Testis (tissue), 3 donors: ENCODE measurements around the gene SAMM50. TPM values are rescaled to one million over a fixed set of nuclear protein-coding genes. Genes with fewer than 3 reads are reported as not detected.

ENCODE experiments used
- DNase-seq: peaks from one replicate; pipeline ENCODE4 v3.0.0-alpha.2; 2019
- H3K27ac ChIP-seq, 2 donors: fragments of 200-600 bp; sonication (generic); one replicate each; pipeline ENCODE4 v1.5.1; 2019
- H3K27me3 ChIP-seq: fragments of 200-600 bp; sonication (generic); one replicate; pipeline ENCODE4 v1.5.1; 2019
- H3K36me3 ChIP-seq: fragments of 200-600 bp; sonication (generic); one replicate; pipeline ENCODE4 v1.5.1; 2017; ENCODE audit warnings: low read depth; ENCODE audit errors: missing control alignments
- H3K4me1 ChIP-seq: fragments of 200-600 bp; sonication (generic); one replicate; pipeline ENCODE4 v1.5.1; 2019
- H3K4me3 ChIP-seq, 2 donors: fragments of 200-600 bp; sonication (generic); one replicate each; pipeline ENCODE4 v1.5.1; 2017 to 2019
- H3K9me3 ChIP-seq: fragments of 200-600 bp; sonication (generic); one replicate; pipeline ENCODE4 v1.5.1; 2017
- POLR2A ChIP-seq: fragments of 450-650 bp; IDR thresholded peaks from one replicate; pipeline ENCODE4 v1.6.1; 2017; ENCODE audit warnings: antibody characterized with exemption, mild to moderate bottlenecking, moderate library complexity
- WGBS, 2 donors: methylation state at CpG; one replicate each; pipeline ENCODE4 v1.1.5; 2018; 5-methylcytosine and 5-hydroxymethylcytosine counted together
- intact Hi-C: fragments of 100-400 bp; cut with DNase I; formaldehyde crosslinking; loops from one replicate; pipeline ENCODE4 v1.15.1; 2023; ENCODE audit warnings: low total_unique reads
- polyA plus RNA-seq: library from polyadenylated mRNA; stranded (reverse); fragments of 350-450 nt; fragmentation: Illumina TruSeq; extraction: RNeasy Lipid Tissue Mini Kit (QIAGEN cat#74804); gene quantifications from one replicate; pipeline ENCODE4 v1.2.3, GENCODE V29; 2014; ENCODE audit warnings: low read depth, low replicate concordance; ENCODE audit not compliant: insufficient read depth
- total RNA-seq, 2 donors: library from RNA; depleted of rRNA; stranded (reverse); fragments of >200 nt; gene quantifications; one replicate each; pipeline ENCODE4 v1.2.3, GENCODE V29; 2016
- TF ChIP-seq, protein P1 (sequence below), 3 experiments: fragments of 450-650 bp in 2 of 3; fragments of 200-600 bp in 1 of 3; sonication (generic) in 1 of 3; IDR thresholded peaks; one replicate each; pipeline ENCODE4 v1.5.1; 2016 to 2019; ENCODE audit warnings: antibody characterized with exemption in 3 of 3, mild to moderate bottlenecking in 2 of 3, moderate library complexity in 1 of 3

SAMM50 gene
- total and polyA plus RNA-seq, 3 donors from 2014 or later = 41.5 to 71.1 (median 50.3) TPM

DNA sequence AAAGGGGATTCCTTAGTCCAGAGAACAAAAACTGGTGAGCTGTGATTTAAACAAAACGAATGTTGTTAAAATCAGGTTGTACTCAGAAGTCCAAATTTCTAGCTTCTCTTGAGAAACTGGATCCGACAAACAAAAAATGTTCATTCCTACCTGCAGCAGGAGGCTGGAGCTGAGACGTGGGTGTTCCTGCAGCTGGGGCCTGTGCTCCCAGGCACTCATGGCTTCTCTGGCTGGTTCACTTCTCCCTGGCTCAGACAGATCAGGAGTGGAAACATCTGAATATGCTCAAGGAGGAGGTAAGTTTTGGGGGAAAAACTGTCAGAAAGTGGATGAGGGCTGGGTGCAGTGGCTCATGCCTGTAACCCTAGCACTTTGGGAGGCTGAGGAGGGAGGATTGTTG lies 44.1 kb downstream of the SAMM50 start:
- no peaks in the 10 kb centered on the region for H3K36me3 ChIP-seq
- no peak overlapping the region for H3K27ac ChIP-seq
- intact Hi-C loops = loop anchor here (5.0 kb wide), 1 partner anchor 83 kb away; no protein-coding TSS in a partner anchor
- no peak for DNase-seq
- H3K4me1 ChIP-seq = peaks cover 28% of the 10 kb centered on the region
- 85 to 91% methylated on average over 3 of the region's 3 CpGs for WGBS, 2 donors
- H3K4me3 ChIP-seq = no peak overlapping the region
- no peaks in the 10 kb centered on the region for H3K27me3 ChIP-seq
- TF ChIP-seq POLR2A = no peak
- TF ChIP-seq, protein P1, sequence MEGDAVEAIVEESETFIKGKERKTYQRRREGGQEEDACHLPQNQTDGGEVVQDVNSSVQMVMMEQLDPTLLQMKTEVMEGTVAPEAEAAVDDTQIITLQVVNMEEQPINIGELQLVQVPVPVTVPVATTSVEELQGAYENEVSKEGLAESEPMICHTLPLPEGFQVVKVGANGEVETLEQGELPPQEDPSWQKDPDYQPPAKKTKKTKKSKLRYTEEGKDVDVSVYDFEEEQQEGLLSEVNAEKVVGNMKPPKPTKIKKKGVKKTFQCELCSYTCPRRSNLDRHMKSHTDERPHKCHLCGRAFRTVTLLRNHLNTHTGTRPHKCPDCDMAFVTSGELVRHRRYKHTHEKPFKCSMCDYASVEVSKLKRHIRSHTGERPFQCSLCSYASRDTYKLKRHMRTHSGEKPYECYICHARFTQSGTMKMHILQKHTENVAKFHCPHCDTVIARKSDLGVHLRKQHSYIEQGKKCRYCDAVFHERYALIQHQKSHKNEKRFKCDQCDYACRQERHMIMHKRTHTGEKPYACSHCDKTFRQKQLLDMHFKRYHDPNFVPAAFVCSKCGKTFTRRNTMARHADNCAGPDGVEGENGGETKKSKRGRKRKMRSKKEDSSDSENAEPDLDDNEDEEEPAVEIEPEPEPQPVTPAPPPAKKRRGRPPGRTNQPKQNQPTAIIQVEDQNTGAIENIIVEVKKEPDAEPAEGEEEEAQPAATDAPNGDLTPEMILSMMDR (IDR thresholded peaks at IDR 0.05) = no peak
- H3K9me3 ChIP-seq = no peaks in the 10 kb centered on the region

DNA sequence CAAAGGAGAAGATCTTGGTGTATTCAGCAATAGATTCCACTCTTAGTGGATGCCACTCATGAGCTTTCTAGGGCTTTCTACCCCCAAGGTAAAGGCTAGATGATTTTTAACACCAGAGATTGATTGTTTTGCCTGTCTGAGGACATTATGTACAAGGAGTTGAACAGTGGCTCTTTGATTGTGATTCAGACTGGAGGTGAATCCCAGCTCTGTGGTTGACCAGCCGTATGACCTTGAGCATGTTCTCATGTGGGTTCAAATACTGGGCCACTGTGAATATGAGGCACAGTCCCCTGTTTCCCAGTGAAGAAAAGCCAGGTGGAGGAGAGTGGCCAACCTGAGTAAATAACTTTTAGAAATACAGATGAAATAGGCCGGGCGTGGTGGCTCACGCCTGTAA lies 44.9 kb downstream of the SAMM50 start:
- H3K27ac ChIP-seq = peak overlapping the region in 1 of 2 donors; percentile 36
- H3K4me1 ChIP-seq = peaks cover 30% of the 10 kb centered on the region
- WGBS, 2 donors = 91% methylated on average over 4 of the region's 4 CpGs
- peak; percentile 32 for DNase-seq
- no peaks in the 10 kb centered on the region for H3K36me3 ChIP-seq
- H3K27me3 ChIP-seq = no peaks in the 10 kb centered on the region
- intact Hi-C loops = no loop called here
- TF ChIP-seq, protein P1 (IDR thresholded peaks at IDR 0.05) = no peak
- TF ChIP-seq POLR2A = no peak
- H3K9me3 ChIP-seq = no peaks in the 10 kb centered on the region
- H3K4me3 ChIP-seq = no peak overlapping the region

DNA sequence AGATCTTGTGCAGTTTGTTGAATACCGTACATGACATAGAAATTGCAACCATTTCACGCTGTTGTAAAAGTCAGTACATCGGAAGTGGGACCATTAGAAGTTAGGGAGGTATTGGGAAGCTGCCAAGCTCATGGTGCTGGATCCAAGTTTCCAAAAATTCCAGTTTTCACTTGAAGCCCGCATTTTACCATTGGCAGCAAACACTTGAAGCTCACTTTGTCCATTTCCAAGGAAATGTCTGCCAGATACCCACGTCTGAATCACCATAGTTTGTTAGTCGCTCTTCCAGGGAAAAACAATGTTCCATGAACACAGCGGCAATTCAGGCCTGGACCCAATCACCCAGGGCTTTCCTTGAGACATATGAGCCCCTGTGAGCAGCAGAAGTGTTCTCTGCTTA lies 46.3 kb downstream of the SAMM50 start:
- Histone ChIP-seq H3K9me3 (no peaks in the 10 kb centered on the region), H3K27me3 (no peaks in the 10 kb centered on the region), H3K36me3 (no peaks in the 10 kb centered on the region), H3K4me3 (no peak overlapping the region), H3K4me1 (peaks cover 34% of the 10 kb centered on the region), H3K27ac (no peak overlapping the region)
- no peak for DNase-seq
- no peak for TF ChIP-seq POLR2A
- TF ChIP-seq, protein P1 (IDR thresholded peaks at IDR 0.05) = no peak
- WGBS, 2 donors = 76 to 83% methylated on average over 7 of the region's 7 CpGs
- intact Hi-C loops = no loop called here

DNA sequence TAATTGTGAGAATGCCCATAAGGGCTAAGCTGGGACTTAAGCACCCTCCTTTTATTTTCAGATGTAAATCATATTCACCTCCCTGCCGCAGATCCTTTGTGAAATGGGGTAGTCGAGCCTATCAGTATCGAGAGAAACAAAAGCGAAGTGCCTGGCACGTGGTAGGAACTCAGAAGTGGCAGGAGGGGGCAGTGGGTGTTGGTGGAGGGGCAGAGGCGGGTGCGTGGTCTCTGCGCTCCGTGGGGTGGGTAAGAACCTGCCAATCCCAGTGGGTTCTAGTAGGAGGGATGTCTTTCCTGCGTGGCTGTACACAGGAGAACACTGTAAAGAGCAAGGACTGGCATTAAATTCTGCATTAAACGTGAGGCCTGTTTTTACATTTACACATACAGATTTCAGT lies 47.1 kb downstream of the SAMM50 start:
- WGBS, 2 donors = 74 to 82% methylated on average over 11 of the region's 11 CpGs
- no peak for DNase-seq
- Histone ChIP-seq H3K4me1 (peaks cover 34% of the 10 kb centered on the region), H3K4me3 (no peak overlapping the region), H3K27me3 (no peaks in the 10 kb centered on the region), H3K9me3 (no peaks in the 10 kb centered on the region), H3K36me3 (no peaks in the 10 kb centered on the region), H3K27ac (no peak overlapping the region)
- intact Hi-C loops = no loop called here
- no peak for TF ChIP-seq POLR2A
- TF ChIP-seq, protein P1 (IDR thresholded peaks at IDR 0.05) = no peak

DNA sequence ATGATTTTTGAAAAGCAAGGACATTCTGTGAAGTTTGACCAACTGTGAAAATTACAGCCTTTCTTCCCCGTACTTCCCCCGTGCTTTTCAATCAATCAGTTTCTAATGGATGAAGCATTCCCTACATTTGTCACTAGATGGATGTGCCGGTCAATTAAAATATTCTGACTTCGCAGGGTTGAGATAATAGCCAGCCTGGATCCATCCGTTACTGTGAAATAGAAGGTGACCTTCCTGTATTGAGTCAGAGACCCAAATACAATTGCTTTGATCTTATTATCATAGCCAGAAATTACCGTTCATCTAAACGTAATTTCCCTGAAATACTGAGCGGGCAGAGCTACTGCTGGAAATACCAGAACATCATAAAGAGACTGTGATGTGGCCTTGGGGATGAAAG lies 47.8 kb downstream of the SAMM50 start:
- Histone ChIP-seq H3K27me3 (no peaks in the 10 kb centered on the region), H3K27ac (no peak overlapping the region), H3K4me1 (peaks cover 34% of the 10 kb centered on the region), H3K4me3 (no peak overlapping the region), H3K9me3 (no peaks in the 10 kb centered on the region), H3K36me3 (no peaks in the 10 kb centered on the region)
- no peak for TF ChIP-seq POLR2A
- TF ChIP-seq, protein P1 (IDR thresholded peaks at IDR 0.05) = no peak
- WGBS, 2 donors = 58 to 69% methylated on average over 8 of the region's 8 CpGs
- intact Hi-C loops = no loop called here
- DNase-seq = no peak
